DMS 273 (cell line): ENCODE results near the gene ZNF773.
"Not testable (repeated sequence)": the region's sequence is repeated elsewhere in the genome, so short reads cannot be mapped to it uniquely, and the experiment has no call there.

Experiments used
- DNase-seq: peaks from one replicate; lab custom pipeline; 2025; ENCODE audit not compliant: unreplicated experiment; lab: John Stamatoyannopoulos, UW

ZNF773 gene

GRCh38 chr19:57499680-57500395 lies at the start of gene ZNF773:
ZNF773 (plus strand) TSS chr19:57499938; CDS start chr19:57500081, 143 bp downstream.
- DNase-seq: peak; percentile 98

GRCh38 chr19:57452307-57452706 lies 47.4 kb upstream of the ZNF773 start:
- DNase-seq: no peak

- DNase-seq: peak; percentile 74
Observed at GRCh38 chr19:57465680-57466381, 33.9 kb upstream of the ZNF773 start.

- DNase-seq: no peak
Observed at GRCh38 chr19:57466489-57466888, 33.2 kb upstream of the ZNF773 start.

- peak; percentile 13 for DNase-seq
Observed at GRCh38 chr19:57473646-57474045, 26.1 kb upstream of the ZNF773 start.

GRCh38 chr19:57477191-57478008 lies 22.3 kb upstream of the ZNF773 start, which contains the start of gene ZNF772:
ZNF772 (minus strand) TSS chr19:57477566; CDS start chr19:57477309, 257 bp downstream.
- peak; percentile 99 for DNase-seq

GRCh38 chr19:57487477-57488298 lies 12.1 kb upstream of the ZNF773 start, which contains the start of gene ZNF419:
ZNF419 (plus strand) TSS chr19:57487750; CDS start chr19:57487951, 201 bp downstream.
- peak; percentile 95 for DNase-seq

- DNase-seq: not testable (repeated sequence)
Observed at GRCh38 chr19:57488299-57488644, 11.5 kb upstream of the ZNF773 start.

- DNase-seq: not testable (repeated sequence)
Observed at GRCh38 chr19:57499332-57499679, 432 bp upstream of the ZNF773 start.

GRCh38 chr19:57500400-57500799 lies 662 bp downstream of the ZNF773 start:
- DNase-seq: peak; percentile 65

GRCh38 chr19:57506163-57506562 lies 6.4 kb downstream of the ZNF773 start:
- DNase-seq: peak; percentile 9

- DNase-seq: no peak
Observed at GRCh38 chr19:57511484-57511883, 11.7 kb downstream of the ZNF773 start.

GRCh38 chr19:57512845-57513244 lies 13.1 kb downstream of the ZNF773 start:
- peak; percentile 60 for DNase-seq

GRCh38 chr19:57515255-57515654 lies 15.5 kb downstream of the ZNF773 start:
- DNase-seq: peak; percentile 82

- DNase-seq: peak; percentile 55
Observed at GRCh38 chr19:57518021-57518420, 18.3 kb downstream of the ZNF773 start.

GRCh38 chr19:57527136-57527881 lies 27.6 kb downstream of the ZNF773 start, which contains the start of gene ZNF549:
ZNF549 (plus strand) TSS chr19:57527356; CDS start chr19:57527574, 218 bp downstream.
- peak; percentile 98 for DNase-seq

GRCh38 chr19:57537953-57538547 lies 38.3 kb downstream of the ZNF773 start:
- no peak for DNase-seq

- no peak for DNase-seq
Observed at GRCh38 chr19:57546513-57546912, 46.8 kb downstream of the ZNF773 start.

- DNase-seq: no peak
Observed at GRCh38 chr19:57552432-57552831, 52.7 kb downstream of the ZNF773 start.
